ENCODE results near the gene CYP2R1.

Gene CYP2R1

GRCh38 chr11:14924318-14924717 is 32.3 kb upstream of the CYP2R1 start:
- no peak overlapping the region for H3K4me3 ChIP-seq (ENCODE audit: low read depth, low read length)
- DNase-seq (ENCODE audit: low read depth): no peak
- TF ChIP-seq CTCF (IDR thresholded peaks at IDR 0.05; ENCODE audit: low read depth, low read length, missing control alignments): no peak

- DNase-seq (ENCODE audit: low read depth): no peak
- TF ChIP-seq CTCF (IDR thresholded peaks at IDR 0.05; ENCODE audit: low read depth, low read length, missing control alignments): no peak
- H3K4me3 ChIP-seq (ENCODE audit: low read depth, low read length): no peak overlapping the region
These were observed 24.4 kb upstream of the CYP2R1 start for GRCh38 chr11:14916403-14916802.

GRCh38 chr11:14914536-14914935 is 22.5 kb upstream of the CYP2R1 start:
- no peak for DNase-seq (ENCODE audit: low read depth)
- H3K4me3 ChIP-seq (ENCODE audit: low read depth, low read length): no peak overlapping the region
- no peak for TF ChIP-seq CTCF (IDR thresholded peaks at IDR 0.05; ENCODE audit: low read depth, low read length, missing control alignments)

GRCh38 chr11:14908214-14908880 is 16.3 kb upstream of the CYP2R1 start:
- DNase-seq (ENCODE audit: low read depth): no peak
- H3K4me3 ChIP-seq (ENCODE audit: low read depth, low read length): no peak overlapping the region
- peak; percentile 64 for TF ChIP-seq CTCF (IDR thresholded peaks at IDR 0.05; ENCODE audit: low read depth, low read length, missing control alignments)

GRCh38 chr11:14907411-14908213 is 15.6 kb upstream of the CYP2R1 start:
- H3K4me3 ChIP-seq (ENCODE audit: low read depth, low read length): no peak overlapping the region
- peak; percentile 93 for TF ChIP-seq CTCF (IDR thresholded peaks at IDR 0.05; ENCODE audit: low read depth, low read length, missing control alignments)
- no peak for DNase-seq (ENCODE audit: low read depth)

- DNase-seq (ENCODE audit: low read depth): no peak
- no peak overlapping the region for H3K4me3 ChIP-seq (ENCODE audit: low read depth, low read length)
- TF ChIP-seq CTCF (IDR thresholded peaks at IDR 0.05; ENCODE audit: low read depth, low read length, missing control alignments): no peak
These were observed 15.0 kb upstream of the CYP2R1 start for GRCh38 chr11:14906993-14907392.

All from GM12864 (cell line).